B cell (primary cell): ENCODE measurements around the gene RSU1.

Experiments used
- CTCF ChIP-seq: fragments of 200-600 bp; IDR thresholded peaks from one replicate; pipeline ENCODE4 v1.8.0; 2022; ENCODE audit warnings: antibody characterized with exemption, mild to moderate bottlenecking
- EZH2 ChIP-seq: IDR thresholded peaks from 2 replicates; pipeline ENCODE4 v1.6.1; 2012; ENCODE audit warnings: borderline replicate concordance, low read depth, mild to moderate bottlenecking, moderate library complexity, low read length; ENCODE audit not compliant: insufficient read depth, poor library complexity, severe bottlenecking

- TF ChIP-seq CTCF (no peak), EZH2 (no peak)
Observed at GRCh38 chr10:16856567-16856966, 39.3 kb upstream of the RSU1 start.
